Stimulated activated CD4-positive, alpha-beta T cell treated with anti-CD3 and anti-CD28 coated beads, Interleukin-15, amount 100 ng/mL, for 1 hour (primary cell): ENCODE data around the gene CTAG1B.
"Not testable (repeated sequence)": the region's sequence is repeated elsewhere in the genome, so short reads cannot be mapped to it uniquely, and the experiment has no call there.

ENCODE experiments used
- DNase-seq, 2 donors: peaks; one replicate each; pipeline ENCODE4 v3.0.0-alpha.2; 2020; ENCODE audit warnings: low read depth in 1 of 2, low spot score in 1 of 2

Gene CTAG1B

GRCh38 chrX:154628960-154629359 is 9.9 kb upstream of the CTAG1B start:
- DNase-seq: not testable (repeated sequence)

GRCh38 chrX:154620767-154621414 is 1.8 kb upstream of the CTAG1B start:
- DNase-seq: not testable (repeated sequence)

- DNase-seq: not testable (repeated sequence)
These were observed 5.5 kb downstream of the CTAG1B start for GRCh38 chrX:154613586-154613985.

- DNase-seq: not testable (repeated sequence)
These were observed 7.9 kb downstream of the CTAG1B start for GRCh38 chrX:154611146-154611545.

- DNase-seq: not testable (repeated sequence)
These were observed 10.3 kb downstream of the CTAG1B start for GRCh38 chrX:154608823-154609222.

- not testable (repeated sequence) for DNase-seq
These were observed 11.1 kb downstream of the CTAG1B start for GRCh38 chrX:154607976-154608375.

- no peak for DNase-seq
These were observed 11.7 kb downstream of the CTAG1B start for GRCh38 chrX:154607370-154607769.

GRCh38 chrX:154605566-154605965 is 13.5 kb downstream of the CTAG1B start:
- no peak for DNase-seq

GRCh38 chrX:154603438-154604430 is 15.3 kb downstream of the CTAG1B start:
- DNase-seq: no peak

GRCh38 chrX:154602766-154603437 is 16.2 kb downstream of the CTAG1B start:
- DNase-seq: no peak

GRCh38 chrX:154602226-154602625 is 16.9 kb downstream of the CTAG1B start:
- DNase-seq: no peak

GRCh38 chrX:154600759-154601374 is 18.2 kb downstream of the CTAG1B start:
- DNase-seq: no peak

GRCh38 chrX:154599531-154599930 is 19.6 kb downstream of the CTAG1B start:
- DNase-seq: no peak

GRCh38 chrX:154598656-154599055 is 20.4 kb downstream of the CTAG1B start:
- DNase-seq: no peak

- no peak for DNase-seq
These were observed 21.9 kb downstream of the CTAG1B start for GRCh38 chrX:154597221-154597620.

GRCh38 chrX:154596290-154596929 is 22.7 kb downstream of the CTAG1B start:
- no peak for DNase-seq

GRCh38 chrX:154595559-154596249 is 23.4 kb downstream of the CTAG1B start:
- no peak for DNase-seq

- DNase-seq: no peak
These were observed 24.6 kb downstream of the CTAG1B start for GRCh38 chrX:154594491-154594890.

- no peak for DNase-seq
These were observed 25.9 kb downstream of the CTAG1B start for GRCh38 chrX:154593201-154593600.

GRCh38 chrX:154592505-154592904 is 26.6 kb downstream of the CTAG1B start:
- DNase-seq: no peak
